GM19239 (cell line): ENCODE results near the gene ADAM11.
"Not testable (repeated sequence)": the region's sequence is repeated elsewhere in the genome, so short reads cannot be mapped to it uniquely, and the experiment has no call there.

Source experiments
- DNase-seq: peaks from one replicate; pipeline ENCODE4 v3.0.0; 2011; ENCODE audit warnings: low spot score; ENCODE audit not compliant: insufficient read length
- FAIRE-seq: peaks from 2 replicates; lab custom pipeline; 2011; peaks lifted over from hg19 to GRCh38; lab: Jason Lieb, UNC

The ADAM11 gene

GRCh38 chr17:44793885-44794842, 35.4 kb downstream of the ADAM11 start:
- DNase-seq (no peak), FAIRE-seq (no peak)

- DNase-seq (no peak), FAIRE-seq (no peak)
These were observed 36.1 kb downstream of the ADAM11 start for GRCh38 chr17:44794851-44795413.

GRCh38 chr17:44795421-44795820, 36.6 kb downstream of the ADAM11 start:
- DNase-seq (no peak), FAIRE-seq (no peak)

GRCh38 chr17:44795928-44796327, 37.1 kb downstream of the ADAM11 start:
- FAIRE-seq (no peak), DNase-seq (no peak)

GRCh38 chr17:44796731-44797130, 37.9 kb downstream of the ADAM11 start:
- DNase-seq (no peak), FAIRE-seq (no peak)

GRCh38 chr17:44797802-44798201, 39.0 kb downstream of the ADAM11 start:
- FAIRE-seq (no peak), DNase-seq (no peak)

- DNase-seq: no peak
- FAIRE-seq: no peak
These were observed 39.6 kb downstream of the ADAM11 start for GRCh38 chr17:44798356-44798755.

GRCh38 chr17:44801880-44802279, 43.1 kb downstream of the ADAM11 start:
- FAIRE-seq (no peak), DNase-seq (no peak)

GRCh38 chr17:44804302-44805089, 45.7 kb downstream of the ADAM11 start:
- DNase-seq: no peak
- FAIRE-seq: no peak

- FAIRE-seq (no peak), DNase-seq (no peak)
These were observed 48.5 kb downstream of the ADAM11 start for GRCh38 chr17:44807093-44807816.

GRCh38 chr17:44807817-44808155, 49.0 kb downstream of the ADAM11 start:
- no peak for FAIRE-seq
- DNase-seq: no peak

GRCh38 chr17:44808156-44808555, 49.4 kb downstream of the ADAM11 start:
- FAIRE-seq (no peak), DNase-seq (no peak)

- not testable (repeated sequence) for DNase-seq, FAIRE-seq
These were observed 50.0 kb downstream of the ADAM11 start for GRCh38 chr17:44808656-44809388.

GRCh38 chr17:44812263-44812662, 53.5 kb downstream of the ADAM11 start:
- no peak for FAIRE-seq
- DNase-seq: no peak

- DNase-seq, FAIRE-seq: not testable (repeated sequence)
These were observed 59.7 kb downstream of the ADAM11 start for GRCh38 chr17:44818508-44818907.

- no peak for FAIRE-seq
- DNase-seq: no peak
These were observed 61.9 kb downstream of the ADAM11 start for GRCh38 chr17:44820631-44821212.

- not testable (repeated sequence) for FAIRE-seq, DNase-seq
These were observed 66.4 kb downstream of the ADAM11 start for GRCh38 chr17:44825236-44825635.

- FAIRE-seq: no peak
These were observed 67.5 kb downstream of the ADAM11 start for GRCh38 chr17:44826123-44826790.

GRCh38 chr17:44827863-44828262, 69.1 kb downstream of the ADAM11 start:
- no peak for FAIRE-seq

More at GRCh38 chr17:44826123-44826790, 67.5 kb downstream of the ADAM11 start:
- DNase-seq: no peak

More at GRCh38 chr17:44827863-44828262, 69.1 kb downstream of the ADAM11 start:
- DNase-seq: no peak
